NCI-H2107 (cell line): ENCODE measurements around the gene PARD3.

Experiments used
- DNase-seq: peaks from one replicate; lab custom pipeline; 2025; lab: John Stamatoyannopoulos, UW

The PARD3 gene

GRCh38 chr10:34184939-34185386, 630.1 kb downstream of the PARD3 start:
- no peak for DNase-seq

GRCh38 chr10:34184397-34184796, 630.7 kb downstream of the PARD3 start:
- no peak for DNase-seq

- DNase-seq = no peak
Observed at GRCh38 chr10:34183016-34183796, 631.9 kb downstream of the PARD3 start.

GRCh38 chr10:34181553-34182300, 633.4 kb downstream of the PARD3 start:
- DNase-seq = no peak

- no peak for DNase-seq
Observed at GRCh38 chr10:34180749-34181148, 634.3 kb downstream of the PARD3 start.

GRCh38 chr10:34179280-34179679, 635.8 kb downstream of the PARD3 start:
- no peak for DNase-seq

GRCh38 chr10:34178756-34179155, 636.3 kb downstream of the PARD3 start:
- DNase-seq = no peak

GRCh38 chr10:34178196-34178595, 636.9 kb downstream of the PARD3 start:
- DNase-seq = no peak

GRCh38 chr10:34177445-34177844, 637.7 kb downstream of the PARD3 start:
- DNase-seq = no peak

GRCh38 chr10:34176351-34176750, 638.7 kb downstream of the PARD3 start:
- no peak for DNase-seq

GRCh38 chr10:34175121-34175520, 640.0 kb downstream of the PARD3 start:
- DNase-seq = no peak

GRCh38 chr10:34172936-34173533, 642.1 kb downstream of the PARD3 start:
- DNase-seq = no peak

GRCh38 chr10:34171957-34172527, 643.1 kb downstream of the PARD3 start:
- DNase-seq = no peak

GRCh38 chr10:34169677-34170076, 645.4 kb downstream of the PARD3 start:
- no peak for DNase-seq

GRCh38 chr10:34169131-34169530, 646.0 kb downstream of the PARD3 start:
- DNase-seq = no peak

GRCh38 chr10:34168439-34168838, 646.7 kb downstream of the PARD3 start:
- no peak for DNase-seq

GRCh38 chr10:34166823-34167222, 648.3 kb downstream of the PARD3 start:
- no peak for DNase-seq

- no peak for DNase-seq
Observed at GRCh38 chr10:34166354-34166753, 648.7 kb downstream of the PARD3 start.

- no peak for DNase-seq
Observed at GRCh38 chr10:34164029-34164428, 651.1 kb downstream of the PARD3 start.

GRCh38 chr10:34163075-34163905, 651.8 kb downstream of the PARD3 start:
- DNase-seq = no peak

- no peak for DNase-seq
Observed at GRCh38 chr10:34161777-34162370, 653.2 kb downstream of the PARD3 start.
